HepG2 (cell line): Measurements from ENCODE around the gene GTF2H1. TPM values are rescaled to one million over a fixed set of nuclear protein-coding genes. Genes with fewer than 3 reads are reported as not detected.
A peak's percentile ranks its signal among the peaks of the same experiment; 100 is the strongest.

Experiments used
- ARID5B ChIP-seq: IDR thresholded peaks from 2 replicates; pipeline ENCODE4 v1.4.0; 2020; ENCODE audit warnings: mild to moderate bottlenecking, missing genetic modification reagents
- CEBPB ChIP-seq: IDR thresholded peaks from 2 replicates; pipeline ENCODE4 v1.6.1; 2011; ENCODE audit warnings: low read depth, low read length, improper control_type of control experiment, borderline replicate concordance
- GFI1 ChIP-seq: sonication (generic); formaldehyde crosslinking; IDR thresholded peaks from 2 replicates; pipeline ENCODE4 v1.5.0; 2020; ENCODE audit warnings: missing genetic modification reagents, mild to moderate bottlenecking, borderline replicate concordance
- GPN1 ChIP-seq: sonication (generic); formaldehyde crosslinking; IDR thresholded peaks from 2 replicates; pipeline ENCODE4 v1.5.1; 2020; ENCODE audit warnings: missing genetic modification reagents, borderline replicate concordance
- HDAC6 ChIP-seq: fragments of 200-600 bp; sonication (generic); IDR thresholded peaks from 2 replicates; pipeline ENCODE4 v1.7.0; 2017; ENCODE audit warnings: mild to moderate bottlenecking, antibody characterized with exemption, low read length, low read depth
- HNF1A ChIP-seq, 2 experiments: sonication (generic) in 1 of 2; formaldehyde crosslinking in 1 of 2; IDR thresholded peaks; 2 replicates each; pipeline versions ENCODE4 v1.4.0 to v1.6.1; 2016 to 2020; ENCODE audit warnings: borderline replicate concordance in 1 of 2, low read depth in 1 of 2, mild to moderate bottlenecking in 1 of 2, missing genetic modification reagents in 1 of 2
- IRF9 ChIP-seq: sonication (generic); formaldehyde crosslinking; IDR thresholded peaks from 2 replicates; pipeline ENCODE4 v1.8.0; 2022; ENCODE audit warnings: missing genetic modification reagents, mild to moderate bottlenecking, borderline replicate concordance
- MAFK ChIP-seq, 2 experiments: IDR thresholded peaks in 1 of 2; conservative IDR thresholded peaks in 1 of 2; 2 replicates each; pipeline ENCODE4 v1.6.1; 2011; ENCODE audit warnings: improper control_type of control experiment in 2 of 2, low read length in 2 of 2
- MEF2D ChIP-seq: sonication (generic); formaldehyde crosslinking; IDR thresholded peaks from 2 replicates; pipeline ENCODE4 v1.5.1; 2020; ENCODE audit warnings: mild to moderate bottlenecking, missing genetic modification reagents
- NR2F1 ChIP-seq, 2 experiments: fragments of 450-650 bp in 1 of 2; formaldehyde crosslinking in 1 of 2; IDR thresholded peaks; 2 replicates each; pipeline versions ENCODE4 v1.5.0 to v1.6.1; 2016 to 2020; ENCODE audit warnings: mild to moderate bottlenecking in 1 of 2, missing compliant biosample characterization in 1 of 2, missing genetic modification reagents in 1 of 2, moderate library complexity in 1 of 2
- ZBTB37 ChIP-seq: sonication (generic); formaldehyde crosslinking; IDR thresholded peaks from 2 replicates; pipeline ENCODE4 v1.4.0; 2020; ENCODE audit warnings: mild to moderate bottlenecking, missing genetic modification reagents
- ZFX ChIP-seq: sonication (generic); formaldehyde crosslinking; IDR thresholded peaks from 2 replicates; pipeline ENCODE4 v1.4.0; 2020; ENCODE audit warnings: mild to moderate bottlenecking, low read depth, missing genetic modification reagents, moderate library complexity
- ZNF292 ChIP-seq: sonication (generic); formaldehyde crosslinking; IDR thresholded peaks from 2 replicates; pipeline ENCODE4 v1.8.1; 2022; ENCODE audit warnings: mild to moderate bottlenecking, low read depth, missing genetic modification reagents, borderline replicate concordance
- ZNF629 ChIP-seq: sonication (generic); formaldehyde crosslinking; conservative IDR thresholded peaks from 2 replicates; pipeline ENCODE4 v1.5.0; 2020; ENCODE audit warnings: missing genetic modification reagents
- ZNF792 ChIP-seq: IDR thresholded peaks from 2 replicates; pipeline ENCODE4 v1.6.1; 2016
- polyA plus RNA-seq, 8 experiments: library from polyadenylated mRNA; depleted of rRNA in 3 of 8; stranded (reverse) in 7 of 8; unstranded in 1 of 8; fragments of >200 nt; fragmentation: Illumina TruSeq in 4 of 8; extraction: Trizol in 4 of 8; gene quantifications; 2 replicates each; pipeline versions ENCODE4 v1.2.1 to v1.2.3, GENCODE V29; 2011 to 2016; ENCODE audit warnings: low read depth in 4 of 8, missing spikeins in 1 of 8, mixed read lengths in 1 of 8; ENCODE audit not compliant: insufficient read depth in 1 of 8
- total RNA-seq, 5 experiments: library from RNA; depleted of rRNA; stranded (reverse); fragments of >200 nt; fragmentation: Illumina TruSeq; extraction: Trizol; gene quantifications; 2 replicates each; pipeline ENCODE4 v1.2.3, GENCODE V29; 2016; ENCODE audit warnings: low read depth in 1 of 5

GTF2H1 gene
- total and polyA plus RNA-seq, 2 of the 13 experiments (the other 11 are each of a cell fraction or from before 2014, with no cell fraction given): 15.7 to 51.4 TPM

GRCh38 chr11:18384157-18384641 is 61.8 kb downstream of the GTF2H1 start (continued):
- TF ChIP-seq ZFX (CRISPR knock-in tag): peak; percentile 50
- TF ChIP-seq CEBPB: 0 out of 2 replicates have a peak, but pooled peaks have one; percentile 3
- no peak for TF ChIP-seq GPN1 (CRISPR knock-in tag)
- peak; percentile 84; the same call in 1 of the 2 replicates for TF ChIP-seq ZNF292
- peak; percentile 71; the same call in 1 of the 2 replicates for TF ChIP-seq ZBTB37 (CRISPR knock-in tag)
- peak; percentile 89 for TF ChIP-seq MEF2D (CRISPR knock-in tag)
- peak; percentile 6; the same call in 1 of the 2 replicates for TF ChIP-seq GFI1 (CRISPR knock-in tag)
- TF ChIP-seq IRF9: peak; percentile 32; the same call in 1 of the 2 replicates
- no peak for TF ChIP-seq NR2F1 (CRISPR knock-in tag; IDR thresholded peaks at IDR 0.05)
- TF ChIP-seq HDAC6: no peak
- TF ChIP-seq HNF1A (IDR thresholded peaks at IDR 0.05; ENCODE audit: low read depth): peak; percentile 47; the same call in 1 of the 2 replicates
- TF ChIP-seq HNF1A (CRISPR knock-in tag; IDR thresholded peaks at IDR 0.05; ENCODE audit: borderline replicate concordance): peak; percentile 64; the same call in 1 of the 2 replicates
- TF ChIP-seq MAFK (conservative IDR thresholded peaks at IDR 0.05 in 1 of 2, IDR thresholded peaks at IDR 0.05 in 1 of 2; ENCODE audit: low read length in 2 of 2): no peak
- TF ChIP-seq ZNF792 (CRISPR knock-in tag): peak; percentile 54; the same call in 1 of the 2 replicates
- TF ChIP-seq ZNF629 (CRISPR knock-in tag): 0 out of 2 replicates have a peak, but pooled peaks have one; percentile 27
- peak; percentile 75 for TF ChIP-seq ARID5B (CRISPR knock-in tag)
